Cortex of kidney (tissue), 1 donor: ENCODE results near the gene MDH1.
"Not testable (repeated sequence)": the region's sequence is repeated elsewhere in the genome, so short reads cannot be mapped to it uniquely, and the experiment has no call there.

ENCODE experiments used
- DNase-seq: peaks from one replicate; lab custom pipeline; 2025; lab: John Stamatoyannopoulos, UW

MDH1 gene

DNA sequence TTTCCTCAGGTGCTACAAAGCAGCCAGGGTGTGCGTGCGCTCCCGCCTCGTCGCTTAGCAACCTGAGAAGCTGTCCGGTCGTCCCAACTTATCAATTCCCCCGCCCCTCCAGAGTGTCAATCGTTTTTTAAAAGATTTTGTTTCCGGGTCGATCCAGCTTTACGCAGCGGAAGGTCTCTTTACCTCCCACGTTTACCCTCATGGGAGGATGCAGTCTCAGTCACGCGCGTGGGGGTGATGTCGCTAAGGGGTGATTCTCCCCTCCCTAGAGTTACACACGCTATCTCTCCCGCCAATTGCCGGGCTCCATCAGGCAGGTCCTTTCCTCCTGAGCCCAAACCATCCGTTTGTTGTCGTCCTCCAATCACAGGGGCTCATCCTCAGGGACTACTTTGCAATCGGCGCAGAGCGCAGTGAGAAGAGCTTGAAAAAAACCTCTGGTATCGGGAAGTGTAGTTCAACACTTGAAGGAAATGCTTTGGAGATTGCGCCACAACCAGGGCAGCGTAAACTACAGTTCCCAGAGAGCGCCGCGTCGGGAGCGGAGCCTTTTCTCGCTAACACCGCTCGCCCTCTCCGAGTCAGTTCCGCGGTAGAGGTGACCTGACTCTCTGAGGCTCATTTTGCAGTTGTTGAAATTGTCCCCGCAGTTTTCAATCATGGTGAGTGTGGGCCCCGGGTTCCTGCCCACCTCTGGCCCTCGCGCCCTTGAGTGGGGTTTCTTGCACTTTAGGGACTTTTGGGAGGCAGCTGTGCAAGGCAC lies at the start of gene MDH1, which contains the start of gene WDPCP:
Gene MDH1 (plus strand): TSS at position 579 of the 763 bp plus-strand sequence. CDS start 81 bp downstream, at position 660.
Gene WDPCP (minus strand): TSS at position 93 of the 763 bp plus-strand sequence. CDS start 206 bp downstream, outside the sequence.
- peak; percentile 58 for DNase-seq

DNA sequence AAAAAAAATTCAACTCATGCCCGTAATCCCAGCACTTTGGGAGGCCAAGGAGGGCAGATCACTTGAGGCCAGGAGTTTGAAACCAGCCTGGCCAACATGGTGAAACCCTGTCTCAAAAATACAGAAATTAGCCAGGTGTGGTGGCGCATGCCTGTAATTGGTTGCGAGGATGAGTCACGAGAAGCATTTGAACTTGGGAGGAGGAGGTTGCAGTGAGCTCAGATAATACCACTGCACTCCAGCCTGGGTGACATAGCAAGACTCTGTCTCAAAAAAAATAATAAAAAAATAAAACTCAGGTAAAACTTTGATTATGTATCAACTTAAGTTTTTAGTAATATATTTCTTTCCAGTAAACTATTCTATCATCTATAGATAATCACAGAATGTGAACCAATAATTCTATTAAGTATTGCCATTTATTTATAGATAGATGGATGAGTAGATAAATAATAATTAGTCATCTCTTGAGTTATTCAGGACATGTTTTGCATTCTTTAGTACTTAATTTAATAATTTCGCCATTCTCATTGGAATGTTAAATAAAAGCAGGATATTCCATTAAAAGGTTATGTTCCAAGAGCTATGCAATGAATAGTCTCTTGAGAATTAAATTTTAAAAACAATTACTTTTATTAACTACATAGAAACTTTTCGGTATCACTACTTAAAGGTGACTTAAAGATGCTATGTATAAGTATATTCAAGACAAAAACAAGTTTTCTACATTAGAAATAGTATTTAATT lies 49.2 kb upstream of the MDH1 start:
- no peak for DNase-seq

DNA sequence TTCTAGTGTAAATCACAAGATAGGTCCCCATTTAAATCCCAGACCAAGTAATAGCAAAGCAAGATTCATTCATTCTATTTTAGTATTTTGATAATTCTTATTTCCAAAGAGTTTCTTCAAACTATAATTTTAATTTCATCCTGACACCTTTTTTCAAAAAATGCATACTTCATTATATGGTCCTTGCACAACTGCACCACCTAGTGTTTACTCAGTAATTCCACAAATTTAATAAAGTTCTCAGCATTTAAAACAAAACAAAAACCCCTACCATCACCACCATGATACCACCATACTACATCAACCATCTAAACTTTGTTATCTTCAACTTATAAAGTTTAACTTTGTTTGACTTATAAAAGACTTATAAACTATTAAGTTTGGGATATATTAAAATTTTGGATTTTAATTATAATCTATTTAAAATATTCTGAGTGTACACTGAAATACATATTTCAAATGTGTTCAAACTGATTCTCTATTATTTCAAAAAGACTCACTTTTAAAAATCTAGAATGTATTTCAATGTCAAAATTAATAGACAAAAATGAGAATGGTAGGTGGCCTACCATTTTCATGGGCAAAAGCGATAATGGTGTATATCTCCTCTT lies 44.6 kb upstream of the MDH1 start:
- no peak for DNase-seq

DNA sequence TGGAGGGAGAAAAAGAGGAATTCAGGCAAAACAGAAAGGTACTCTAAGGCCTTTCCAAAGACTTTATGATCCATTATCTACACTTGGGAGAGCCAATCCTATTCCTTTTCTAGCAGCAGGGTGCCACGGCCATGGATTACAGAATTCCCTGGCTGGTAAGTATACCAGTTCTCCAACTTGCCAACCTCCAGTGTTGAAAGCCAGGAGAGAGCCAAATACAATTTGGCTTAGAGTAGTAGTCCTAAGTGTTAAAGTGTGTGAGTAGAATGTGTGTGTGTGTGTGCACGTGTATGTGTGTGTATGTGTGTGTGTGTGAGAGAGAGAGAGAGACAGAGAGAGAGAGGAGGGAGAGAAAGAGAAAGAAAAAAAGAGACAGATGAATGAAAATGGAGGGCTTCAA lies 43.7 kb upstream of the MDH1 start:
- no peak for DNase-seq

DNA sequence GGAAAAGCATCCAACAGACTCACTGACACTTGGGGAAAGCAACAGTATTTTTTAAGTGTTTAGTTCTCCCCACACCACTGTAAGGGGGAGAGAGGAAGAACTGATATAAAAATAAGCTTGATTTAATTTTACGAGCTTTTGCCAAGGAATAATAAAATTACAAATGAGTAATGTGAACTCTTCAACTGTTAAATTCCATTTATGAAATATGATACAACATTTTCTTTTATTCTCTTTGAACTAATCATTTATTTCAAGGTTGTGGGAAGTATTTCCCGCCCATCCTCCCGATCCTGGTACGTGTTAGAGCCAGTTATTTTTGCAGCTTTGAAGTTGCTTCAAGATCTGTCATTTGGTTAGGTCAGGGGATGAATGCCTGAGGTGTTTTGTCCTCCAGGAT lies 35.7 kb upstream of the MDH1 start:
- DNase-seq = no peak

DNA sequence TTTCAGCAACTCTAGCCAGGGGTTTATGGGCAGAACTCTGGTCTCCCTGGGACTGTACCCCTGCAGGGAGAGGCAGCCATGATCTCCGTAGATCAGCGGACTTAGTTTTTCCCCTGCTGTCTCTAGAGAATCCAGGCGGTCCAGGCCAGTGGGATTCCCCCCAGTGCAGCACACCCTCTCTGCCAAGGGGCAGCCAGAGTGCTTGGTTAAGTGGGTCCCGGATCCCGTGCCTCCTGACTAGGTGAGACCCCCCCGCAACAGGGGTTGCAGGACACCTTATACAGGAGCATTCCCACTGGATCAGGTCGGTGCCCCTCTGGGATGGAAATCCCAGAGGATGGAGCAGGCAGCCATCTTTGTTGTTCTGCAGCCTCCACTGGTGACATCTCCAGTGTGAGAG lies 33.5 kb upstream of the MDH1 start:
- DNase-seq = no peak

DNA sequence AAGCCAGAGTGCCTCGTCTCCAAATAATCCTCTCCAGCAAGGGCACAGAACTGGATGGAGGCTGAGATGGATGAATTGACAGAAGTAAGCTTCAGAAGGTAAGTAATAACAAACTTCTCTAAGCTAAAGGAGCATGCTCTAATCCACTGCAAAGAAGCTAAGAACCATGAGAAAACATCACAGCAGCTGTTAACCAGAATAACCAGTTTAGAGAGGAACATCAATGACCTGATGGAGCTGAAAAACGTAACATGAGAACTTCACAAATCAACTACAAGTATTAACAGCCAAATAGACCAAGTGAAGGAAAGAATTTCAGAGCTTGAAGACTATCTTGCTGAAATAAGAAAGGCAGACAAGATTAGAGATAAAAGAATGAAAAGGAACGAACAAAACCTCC lies 32.8 kb upstream of the MDH1 start:
- no peak for DNase-seq

DNA sequence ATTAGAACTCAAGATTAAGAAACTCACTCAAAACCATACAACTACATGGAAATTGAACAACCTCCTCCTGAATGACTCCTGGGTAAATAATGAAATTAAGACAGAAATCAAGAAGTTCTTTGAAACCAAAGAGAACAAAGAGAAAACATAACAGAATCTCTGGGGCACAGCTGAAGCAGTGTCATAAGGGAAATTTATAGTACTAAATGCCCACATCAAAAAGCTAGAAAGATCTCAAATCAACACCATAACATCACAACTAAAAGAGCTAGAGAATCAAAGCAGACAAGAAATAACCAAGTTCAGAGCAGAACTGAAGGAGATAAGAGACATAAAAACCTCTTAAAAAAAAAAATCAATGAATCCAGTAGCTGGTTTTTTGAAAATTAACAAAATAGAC lies 30.9 kb upstream of the MDH1 start:
- DNase-seq = not testable (repeated sequence)

DNA sequence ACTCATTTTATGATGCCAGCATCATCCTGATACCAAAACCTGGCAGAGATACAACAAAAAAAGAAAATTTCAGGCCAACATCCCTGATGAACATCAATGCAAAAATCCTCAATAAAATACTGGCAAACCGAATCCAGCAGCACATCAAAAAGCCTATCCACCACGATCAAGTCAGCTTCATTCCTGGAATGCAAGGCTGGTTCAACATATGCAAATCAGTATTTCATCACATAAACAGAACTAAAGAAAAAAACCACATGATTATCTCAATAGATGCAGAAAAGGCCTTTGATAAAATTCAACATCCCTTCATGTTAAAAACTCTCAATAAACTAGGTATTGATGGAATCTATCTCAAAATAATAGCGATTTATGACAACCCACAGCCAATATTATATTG lies 29.8 kb upstream of the MDH1 start:
- not testable (repeated sequence) for DNase-seq

DNA sequence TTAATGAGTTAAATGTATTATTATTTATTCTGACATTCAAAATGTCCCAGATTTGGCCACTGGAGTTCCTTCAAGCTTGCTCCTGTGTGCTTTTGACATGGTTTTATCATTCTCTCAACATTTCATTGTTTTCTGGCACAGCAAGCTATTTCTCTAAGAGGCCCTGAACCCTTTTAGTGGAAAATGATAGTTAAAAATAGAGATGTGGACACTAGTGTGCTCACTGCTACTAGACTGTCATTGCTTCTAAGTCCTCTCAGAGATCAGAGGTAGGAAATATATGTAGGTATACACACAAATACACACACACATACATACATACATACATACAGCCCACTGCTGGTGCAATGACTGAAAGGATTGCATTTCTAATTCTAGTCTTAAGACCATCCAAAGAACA lies 26.0 kb upstream of the MDH1 start:
- DNase-seq = no peak

DNA sequence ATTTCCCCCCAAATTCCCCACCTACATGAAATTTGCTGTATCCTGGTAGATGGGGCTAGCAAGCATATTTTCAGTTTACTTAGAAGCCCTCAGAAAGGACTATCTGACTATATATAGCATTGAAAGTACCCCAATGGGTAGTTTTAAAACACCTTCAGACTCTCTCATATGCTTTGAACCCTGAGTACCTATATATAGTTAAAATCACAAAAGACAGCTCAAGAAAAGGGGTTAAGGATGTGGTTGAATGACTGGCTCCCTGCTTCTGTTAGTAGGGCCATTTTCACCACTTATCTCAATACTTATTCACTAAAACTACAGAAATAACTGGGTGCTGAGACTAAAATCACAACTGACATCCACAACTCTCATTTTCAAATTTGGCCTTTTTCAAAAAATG lies 19.0 kb upstream of the MDH1 start:
- no peak for DNase-seq

DNA sequence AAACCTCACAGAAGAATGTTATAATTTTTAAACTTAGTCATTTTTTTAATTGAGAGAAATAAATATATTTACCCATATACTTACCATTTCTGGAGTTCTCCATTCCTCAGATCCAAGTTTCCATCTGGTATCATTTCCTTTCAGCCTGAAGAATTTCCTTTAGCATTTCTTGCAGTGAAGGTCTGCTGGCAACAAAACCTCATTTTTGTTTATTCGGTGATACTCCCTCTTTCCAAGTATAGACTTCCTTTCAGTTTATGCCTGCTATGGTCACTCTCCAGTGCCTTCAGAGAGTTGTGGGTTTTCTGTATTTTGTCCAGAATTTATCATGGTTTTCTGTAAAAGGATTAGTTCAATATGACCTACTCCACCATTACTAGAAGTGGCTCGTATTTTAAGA lies 17.5 kb upstream of the MDH1 start:
- DNase-seq = no peak

DNA sequence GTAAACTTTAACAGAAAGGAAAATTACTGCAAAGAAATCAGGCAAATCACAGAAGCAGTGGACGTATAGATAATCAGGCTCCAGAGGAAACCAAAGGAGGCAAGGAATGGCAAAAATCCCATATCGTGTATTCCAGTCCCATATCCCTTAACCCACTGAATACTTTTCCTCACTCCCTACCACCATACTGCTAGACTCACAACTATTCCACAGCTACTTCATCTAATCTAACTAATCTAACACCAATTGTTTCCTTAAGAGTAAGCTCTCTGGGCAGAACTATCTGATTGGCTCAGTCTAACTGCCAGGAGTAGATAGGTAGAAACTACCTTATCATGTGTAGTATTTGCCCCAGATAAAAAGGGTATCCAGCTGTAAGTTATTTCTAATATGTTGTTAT lies 16.8 kb upstream of the MDH1 start:
- DNase-seq = no peak

DNA sequence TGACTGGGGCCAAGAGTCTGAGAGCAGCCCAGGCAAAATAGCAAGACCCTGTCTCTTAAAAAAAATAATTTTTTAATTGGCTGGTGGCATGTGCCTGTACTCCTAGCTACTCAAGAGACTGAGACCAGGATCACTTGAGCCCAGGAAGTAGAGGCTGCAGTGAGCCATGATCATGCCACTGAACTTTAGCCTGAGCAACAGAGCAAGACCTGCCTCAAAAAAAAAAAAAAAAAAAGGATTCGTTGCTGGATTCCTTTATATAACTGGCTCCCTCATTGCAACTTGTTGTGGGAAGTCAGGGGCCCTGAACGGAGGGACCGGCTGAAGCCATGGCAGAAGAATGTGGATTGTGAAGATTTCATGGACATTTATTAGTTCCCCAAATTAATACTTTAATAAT lies 15.7 kb upstream of the MDH1 start:
- DNase-seq = not testable (repeated sequence)

DNA sequence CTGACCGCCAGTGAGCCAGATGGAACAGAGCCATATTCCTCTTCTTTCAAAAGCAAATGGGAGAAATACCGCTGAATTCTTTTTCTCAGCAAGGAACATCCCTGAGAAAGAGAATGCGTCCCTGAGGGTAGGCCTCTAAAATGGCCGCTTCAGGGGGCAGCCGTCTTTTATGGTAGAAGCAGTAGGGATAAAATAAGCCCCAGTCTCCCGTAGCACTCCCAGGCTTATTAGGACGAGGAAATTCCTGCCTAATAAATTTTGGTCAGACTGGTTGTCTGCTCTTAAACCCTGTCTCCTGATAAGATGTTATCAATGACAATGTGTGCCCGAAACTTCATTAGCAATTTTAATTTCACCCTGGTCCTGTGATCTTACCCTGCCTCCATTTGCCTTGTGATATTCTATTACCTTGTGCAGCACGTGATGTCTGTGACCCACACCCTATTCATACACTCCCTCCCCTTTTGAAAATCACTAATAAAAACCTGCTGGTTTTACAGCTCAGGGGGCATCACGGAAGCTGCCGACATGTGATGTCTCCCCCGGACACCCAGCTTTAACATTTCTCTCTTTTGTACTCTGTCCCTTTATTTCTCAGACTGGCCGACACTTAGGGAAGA lies 14.9 kb upstream of the MDH1 start:
- not testable (repeated sequence) for DNase-seq

DNA sequence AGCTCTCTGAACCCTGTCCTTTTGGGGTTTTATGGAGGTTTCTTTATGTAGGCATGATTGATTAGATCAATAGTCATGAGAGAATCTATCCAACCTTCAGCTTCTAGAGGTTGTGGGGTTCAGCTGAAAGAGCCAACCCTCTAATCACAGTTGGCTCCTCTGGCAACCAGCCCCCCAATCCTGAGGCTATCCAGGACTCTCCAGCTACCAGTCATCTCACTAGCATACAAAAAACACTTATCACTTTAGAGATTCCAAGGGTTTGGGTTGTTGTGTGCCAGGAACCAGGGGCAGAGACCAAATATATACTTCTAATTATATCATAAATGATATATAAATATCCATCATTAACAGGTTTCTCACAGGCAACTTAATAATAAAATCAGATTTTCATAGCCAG lies 12.2 kb upstream of the MDH1 start:
- DNase-seq = no peak

DNA sequence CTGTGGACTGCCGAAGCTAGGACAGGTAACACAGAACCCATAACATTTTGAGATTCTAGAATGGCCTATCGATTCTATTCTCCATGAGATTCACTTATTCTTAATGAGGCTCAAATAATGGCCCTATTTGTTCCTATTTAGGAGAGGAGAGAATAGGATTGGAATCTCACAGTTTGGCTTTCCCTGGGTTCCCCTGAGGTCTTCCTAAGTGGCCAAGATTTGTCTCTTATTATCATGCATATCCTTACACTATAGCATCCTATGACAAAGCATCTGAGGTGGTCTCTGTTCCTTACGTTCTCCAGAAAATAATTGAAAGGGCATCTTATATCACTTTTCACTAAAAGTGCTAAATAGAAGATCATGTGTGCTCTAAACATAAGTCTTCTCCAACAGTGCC lies 10.0 kb upstream of the MDH1 start:
- DNase-seq = no peak

DNA sequence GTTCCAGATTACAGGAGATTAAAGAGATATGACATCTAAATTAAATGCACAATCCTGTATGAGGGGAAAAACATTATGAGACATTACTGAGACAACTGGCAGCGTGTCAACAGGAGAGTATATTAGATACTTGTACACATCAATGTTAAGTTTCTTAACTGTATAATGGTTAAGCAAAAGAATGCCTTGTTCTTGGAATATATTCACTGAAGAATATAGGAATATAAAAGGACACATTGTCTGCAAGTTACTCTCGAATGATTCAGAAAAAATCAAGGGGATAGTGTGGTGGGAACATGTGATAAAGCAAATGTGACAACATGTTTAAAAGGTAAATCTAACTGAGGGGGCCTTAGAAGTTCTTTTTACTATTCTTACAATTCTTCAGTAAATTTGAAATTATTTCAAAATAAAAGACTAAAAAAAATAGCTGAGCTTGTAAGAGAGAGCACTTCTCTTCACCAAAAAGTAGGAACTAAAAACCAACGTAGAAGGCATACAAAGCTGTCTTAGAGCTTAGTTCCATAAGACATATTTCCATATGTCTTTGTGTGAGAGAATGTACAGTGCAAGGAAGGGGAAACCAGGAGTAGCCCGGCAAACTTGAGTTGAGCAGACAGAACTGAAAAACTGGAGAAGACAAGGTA lies 8.0 kb upstream of the MDH1 start:
- no peak for DNase-seq

DNA sequence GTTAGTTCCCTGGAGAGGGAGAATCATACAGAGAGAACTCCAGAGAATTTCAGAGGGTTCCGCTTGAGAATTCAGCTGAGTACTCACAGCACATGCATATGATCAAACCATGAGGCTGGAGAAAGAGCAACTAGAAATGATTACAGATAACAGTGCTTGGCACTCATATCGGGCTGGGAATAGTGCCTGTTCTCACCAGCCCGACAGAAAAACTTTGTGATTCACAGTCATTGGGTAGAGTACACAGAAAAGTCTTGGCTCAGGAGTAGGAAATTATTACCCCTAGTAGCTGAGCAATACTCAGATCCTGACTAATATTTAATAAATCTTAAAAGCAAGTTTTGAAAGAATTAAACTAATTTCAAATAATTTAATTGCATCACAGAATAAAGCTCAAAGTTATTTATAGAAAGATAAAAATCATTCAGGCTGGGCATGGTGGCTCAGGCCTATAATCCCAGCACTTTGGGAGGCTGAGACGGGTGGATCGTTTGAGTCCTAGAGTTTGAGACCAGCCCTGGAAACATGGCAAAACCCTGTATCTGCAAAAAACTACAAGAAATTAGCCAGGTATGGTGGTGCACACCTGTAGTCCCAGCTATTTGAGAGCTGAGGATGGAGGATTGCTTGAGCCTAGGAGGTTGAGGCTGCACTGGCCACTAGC lies 7.3 kb upstream of the MDH1 start:
- DNase-seq = no peak

DNA sequence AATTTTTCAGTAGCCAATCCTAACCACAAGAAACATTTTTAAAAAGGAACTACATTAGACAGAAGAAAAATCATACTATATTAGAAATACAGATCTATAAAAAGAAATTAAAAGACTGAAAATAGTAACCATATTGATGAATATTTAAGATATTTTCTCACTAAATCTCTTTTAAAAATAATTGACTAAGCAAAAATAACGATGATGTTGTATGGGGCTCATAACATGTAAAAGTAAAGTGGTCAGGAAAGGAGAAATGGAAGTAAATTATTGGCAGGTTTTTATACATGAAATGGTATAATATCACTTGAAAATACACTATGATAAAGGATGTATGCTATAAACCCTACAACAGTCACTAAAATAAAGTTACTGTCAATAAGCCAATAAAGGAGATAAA lies 5.9 kb upstream of the MDH1 start:
- no peak for DNase-seq

DNA sequence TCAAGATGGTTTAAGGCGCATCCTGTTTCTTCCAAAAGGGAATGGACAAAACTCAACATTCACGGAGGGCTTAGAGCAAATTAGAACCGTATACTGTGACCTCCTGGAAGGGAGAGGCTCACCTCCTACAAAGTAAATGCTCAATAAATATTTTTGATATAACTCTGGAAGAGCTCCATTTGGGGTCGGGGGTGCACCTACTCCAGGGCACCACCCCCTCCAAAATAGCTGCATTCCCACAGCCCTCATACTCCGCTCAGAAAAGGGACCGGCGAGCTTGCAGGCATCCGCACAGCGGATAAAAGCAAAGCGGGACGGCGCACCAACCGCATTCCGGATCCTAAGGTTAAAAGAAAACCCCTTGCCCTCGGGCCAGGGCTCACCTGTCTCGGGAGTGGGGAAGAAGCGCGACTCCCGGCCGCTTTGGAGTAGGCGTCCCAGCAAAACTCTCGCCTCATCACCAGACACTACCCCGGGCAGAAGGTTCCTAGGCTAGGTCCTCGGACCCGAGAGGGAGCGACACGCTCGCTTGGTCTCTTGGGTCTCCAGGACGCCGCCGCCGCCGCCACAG lies 864 bp upstream of the MDH1 start:
- DNase-seq = no peak
